ENCODE results near the gene TGM6.

TGM6 gene

GRCh38 chr20:2380601-2381000 is at the start of gene TGM6:
Gene TGM6, plus strand, starts transcription at chr20:2380901. Its CDS starts 68 bp downstream, at chr20:2380969.
- ATAC-seq: no peak
- TF ChIP-seq ZNF70 (CRISPR knock-in tag; IDR thresholded peaks at IDR 0.05) (no peak), TSHZ2 (CRISPR knock-in tag; IDR thresholded peaks at IDR 0.05) (no peak), CREB5 (CRISPR knock-in tag; IDR thresholded peaks at IDR 0.05; ENCODE audit: low read depth) (no peak), ESRRG (CRISPR knock-in tag; IDR thresholded peaks at IDR 0.05) (no peak), ARNTL (CRISPR knock-in tag; IDR thresholded peaks at IDR 0.05; ENCODE audit: borderline replicate concordance, low read depth) (no peak), GLIS3 (CRISPR knock-in tag; IDR thresholded peaks at IDR 0.05) (no peak)

DNA sequence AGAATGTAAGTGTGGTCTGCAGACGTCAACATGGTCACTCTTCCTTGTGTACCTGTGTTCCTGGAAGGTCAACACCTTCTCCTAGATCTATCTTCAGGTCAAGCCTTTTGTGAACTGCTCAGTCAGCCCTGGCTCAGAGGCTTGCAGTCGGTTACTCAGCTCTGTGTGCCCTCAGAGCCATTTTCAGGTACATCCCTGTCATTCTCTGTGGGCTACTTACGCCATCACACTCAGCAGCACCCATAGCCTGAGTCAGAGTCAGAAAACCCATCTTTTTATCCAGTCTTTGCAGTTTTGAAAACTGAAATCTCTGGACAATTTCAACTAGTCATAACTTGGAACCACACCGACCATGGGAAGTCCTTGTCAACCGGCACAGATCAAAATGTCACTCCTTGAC is 49.6 kb upstream of the TGM6 start:
- TF ChIP-seq CREB5 (CRISPR knock-in tag; IDR thresholded peaks at IDR 0.05; ENCODE audit: low read depth) (no peak), SNAI2 (CRISPR knock-in tag; IDR thresholded peaks at IDR 0.05) (no peak), ZC3H10 (CRISPR knock-in tag; IDR thresholded peaks at IDR 0.05) (no peak), ISL1 (CRISPR knock-in tag; IDR thresholded peaks at IDR 0.05) (no peak), RARB (CRISPR knock-in tag; IDR thresholded peaks at IDR 0.05) (no peak), CSDC2 (CRISPR knock-in tag; IDR thresholded peaks at IDR 0.05) (no peak), ESRRG (CRISPR knock-in tag; IDR thresholded peaks at IDR 0.05) (no peak), PPARA (CRISPR knock-in tag; IDR thresholded peaks at IDR 0.05; ENCODE audit: borderline replicate concordance) (no peak), ZFP3 (CRISPR knock-in tag; IDR thresholded peaks at IDR 0.05) (no peak), ZNF565 (CRISPR knock-in tag; conservative IDR thresholded peaks at IDR 0.05; ENCODE audit: low read depth) (no peak)
- TF ChIP-seq, protein P1, sequence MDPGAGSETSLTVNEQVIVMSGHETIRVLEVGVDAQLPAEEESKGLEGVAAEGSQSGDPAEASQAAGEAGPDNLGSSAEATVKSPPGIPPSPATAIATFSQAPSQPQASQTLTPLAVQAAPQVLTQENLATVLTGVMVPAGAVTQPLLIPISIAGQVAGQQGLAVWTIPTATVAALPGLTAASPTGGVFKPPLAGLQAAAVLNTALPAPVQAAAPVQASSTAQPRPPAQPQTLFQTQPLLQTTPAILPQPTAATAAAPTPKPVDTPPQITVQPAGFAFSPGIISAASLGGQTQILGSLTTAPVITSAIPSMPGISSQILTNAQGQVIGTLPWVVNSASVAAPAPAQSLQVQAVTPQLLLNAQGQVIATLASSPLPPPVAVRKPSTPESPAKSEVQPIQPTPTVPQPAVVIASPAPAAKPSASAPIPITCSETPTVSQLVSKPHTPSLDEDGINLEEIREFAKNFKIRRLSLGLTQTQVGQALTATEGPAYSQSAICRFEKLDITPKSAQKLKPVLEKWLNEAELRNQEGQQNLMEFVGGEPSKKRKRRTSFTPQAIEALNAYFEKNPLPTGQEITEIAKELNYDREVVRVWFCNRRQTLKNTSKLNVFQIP (CRISPR knock-in tag; IDR thresholded peaks at IDR 0.05; ENCODE audit: borderline replicate concordance, low read depth): no peak
- TF ChIP-seq, protein P2, sequence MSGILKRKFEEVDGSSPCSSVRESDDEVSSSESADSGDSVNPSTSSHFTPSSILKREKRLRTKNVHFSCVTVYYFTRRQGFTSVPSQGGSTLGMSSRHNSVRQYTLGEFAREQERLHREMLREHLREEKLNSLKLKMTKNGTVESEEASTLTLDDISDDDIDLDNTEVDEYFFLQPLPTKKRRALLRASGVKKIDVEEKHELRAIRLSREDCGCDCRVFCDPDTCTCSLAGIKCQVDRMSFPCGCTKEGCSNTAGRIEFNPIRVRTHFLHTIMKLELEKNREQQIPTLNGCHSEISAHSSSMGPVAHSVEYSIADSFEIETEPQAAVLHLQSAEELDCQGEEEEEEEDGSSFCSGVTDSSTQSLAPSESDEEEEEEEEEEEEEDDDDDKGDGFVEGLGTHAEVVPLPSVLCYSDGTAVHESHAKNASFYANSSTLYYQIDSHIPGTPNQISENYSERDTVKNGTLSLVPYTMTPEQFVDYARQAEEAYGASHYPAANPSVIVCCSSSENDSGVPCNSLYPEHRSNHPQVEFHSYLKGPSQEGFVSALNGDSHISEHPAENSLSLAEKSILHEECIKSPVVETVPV (CRISPR knock-in tag; IDR thresholded peaks at IDR 0.05): no peak
- ATAC-seq: no peak

DNA sequence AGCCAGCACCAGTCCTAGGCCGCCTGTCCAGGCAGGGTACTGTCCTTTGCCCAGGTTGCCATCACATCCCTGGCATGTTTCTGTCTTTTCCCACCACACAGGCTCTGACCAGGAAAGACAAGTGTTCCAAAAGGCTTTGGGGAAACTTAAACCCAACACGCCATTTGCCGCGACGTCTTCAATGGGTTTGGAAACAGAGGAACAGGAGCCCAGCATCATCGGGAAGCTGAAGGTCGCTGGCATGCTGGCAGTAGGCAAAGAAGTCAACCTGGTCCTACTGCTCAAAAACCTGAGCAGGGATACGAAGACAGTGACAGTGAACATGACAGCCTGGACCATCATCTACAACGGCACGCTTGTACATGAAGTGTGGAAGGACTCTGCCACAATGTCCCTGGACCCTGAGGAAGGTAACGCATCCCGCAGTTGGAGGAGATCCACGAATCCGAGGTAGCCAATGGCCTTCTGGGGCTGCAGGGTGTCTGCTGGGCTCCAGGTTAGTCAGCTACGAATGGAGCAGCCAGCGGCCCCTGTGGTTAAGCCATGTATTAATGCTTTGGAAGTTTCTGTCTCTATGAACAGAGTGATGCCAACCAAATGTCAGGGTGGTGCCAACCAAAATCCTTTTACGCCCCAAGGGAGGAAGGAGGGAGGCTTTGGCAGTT is 48.7 kb upstream of the TGM6 start:
- no peak for TF ChIP-seq ESRRG (CRISPR knock-in tag; IDR thresholded peaks at IDR 0.05)
- no peak for TF ChIP-seq ZNF8 (CRISPR knock-in tag; IDR thresholded peaks at IDR 0.05)
- no peak for TF ChIP-seq ZFP30 (CRISPR knock-in tag; IDR thresholded peaks at IDR 0.05)
- ATAC-seq: no peak

GRCh38 chr20:2332711-2333110 is 48.0 kb upstream of the TGM6 start:
- ATAC-seq: no peak

More at GRCh38 chr20:2332711-2333110, 48.0 kb upstream of the TGM6 start:
- TF ChIP-seq PPARA (CRISPR knock-in tag; IDR thresholded peaks at IDR 0.05; ENCODE audit: borderline replicate concordance) (no peak), SNAI2 (CRISPR knock-in tag; IDR thresholded peaks at IDR 0.05) (no peak), CSDC2 (CRISPR knock-in tag; IDR thresholded peaks at IDR 0.05) (no peak), CREB5 (CRISPR knock-in tag; IDR thresholded peaks at IDR 0.05; ENCODE audit: low read depth) (no peak), ZC3H10 (CRISPR knock-in tag; IDR thresholded peaks at IDR 0.05) (no peak), ZNF565 (CRISPR knock-in tag; conservative IDR thresholded peaks at IDR 0.05; ENCODE audit: low read depth) (no peak), GLIS3 (CRISPR knock-in tag; IDR thresholded peaks at IDR 0.05) (no peak)

All from SK-N-SH treated with all-trans-retinoic acid at 6 μM for 48 hours (cell line).